ENCODE results near the gene TARS3. TPM values are rescaled to one million over a fixed set of nuclear protein-coding genes. Genes with fewer than 3 reads are reported as not detected.

The TARS3 gene
- total and polyA plus RNA-seq, 2 donors (not counting 1 experiment from before 2014, with no cell fraction given) = 9.7 to 27.0 TPM

DNA sequence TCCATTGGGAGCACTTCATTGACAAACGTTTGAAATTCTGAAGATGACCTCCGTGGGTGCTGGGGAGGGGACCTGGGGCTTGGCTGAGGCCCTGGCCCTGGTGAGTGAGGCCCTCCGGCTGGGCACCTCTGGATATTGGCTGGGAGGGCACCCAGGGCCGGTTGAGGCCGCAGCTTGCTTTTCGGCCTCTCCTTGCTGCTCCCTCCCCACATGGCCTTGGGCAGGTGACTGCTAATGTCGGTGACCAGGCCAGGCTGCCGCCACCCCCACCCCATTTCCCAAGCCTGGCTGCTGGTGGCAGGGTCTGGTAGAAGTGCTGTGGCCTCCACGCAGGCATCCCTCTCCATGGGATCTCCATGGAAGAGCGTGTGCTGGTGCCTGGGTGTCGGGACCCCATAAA is 111.6 kb downstream of the TARS3 start:
- TF ChIP-seq EZH2 (IDR thresholded peaks at IDR 0.05; ENCODE audit: borderline replicate concordance, insufficient read depth, low read depth, low read length, poor library complexity, severe bottlenecking) = no peak
- TF ChIP-seq, protein P1, sequence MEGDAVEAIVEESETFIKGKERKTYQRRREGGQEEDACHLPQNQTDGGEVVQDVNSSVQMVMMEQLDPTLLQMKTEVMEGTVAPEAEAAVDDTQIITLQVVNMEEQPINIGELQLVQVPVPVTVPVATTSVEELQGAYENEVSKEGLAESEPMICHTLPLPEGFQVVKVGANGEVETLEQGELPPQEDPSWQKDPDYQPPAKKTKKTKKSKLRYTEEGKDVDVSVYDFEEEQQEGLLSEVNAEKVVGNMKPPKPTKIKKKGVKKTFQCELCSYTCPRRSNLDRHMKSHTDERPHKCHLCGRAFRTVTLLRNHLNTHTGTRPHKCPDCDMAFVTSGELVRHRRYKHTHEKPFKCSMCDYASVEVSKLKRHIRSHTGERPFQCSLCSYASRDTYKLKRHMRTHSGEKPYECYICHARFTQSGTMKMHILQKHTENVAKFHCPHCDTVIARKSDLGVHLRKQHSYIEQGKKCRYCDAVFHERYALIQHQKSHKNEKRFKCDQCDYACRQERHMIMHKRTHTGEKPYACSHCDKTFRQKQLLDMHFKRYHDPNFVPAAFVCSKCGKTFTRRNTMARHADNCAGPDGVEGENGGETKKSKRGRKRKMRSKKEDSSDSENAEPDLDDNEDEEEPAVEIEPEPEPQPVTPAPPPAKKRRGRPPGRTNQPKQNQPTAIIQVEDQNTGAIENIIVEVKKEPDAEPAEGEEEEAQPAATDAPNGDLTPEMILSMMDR (IDR thresholded peaks at IDR 0.05) = no peak
- ChIA-PET POLR2A (no interaction called here), CTCF (no interaction called here)
- Histone ChIP-seq H3K27me3 (replicated peaks in 1 of 4; ENCODE audit: control extremely low read depth in 1 of 4, control insufficient read depth in 3 of 4, insufficient read depth in 4 of 4, low read length in 3 of 4) (no peaks in the 10 kb centered on the region), H4K20me1 (ENCODE audit: control insufficient read depth, insufficient read depth, low read length, poor library complexity, severe bottlenecking) (no peaks in the 10 kb centered on the region), H3K9me3 (ENCODE audit: control extremely low read depth in 1 of 3, control insufficient read depth in 2 of 3, insufficient read depth in 1 of 3, low read length in 2 of 3) (no peaks in the 10 kb centered on the region), H2AFZ (ENCODE audit: insufficient read depth, low read depth, low read length, poor library complexity, severe bottlenecking) (no peak overlapping the region), H3K4me1 (ENCODE audit: control insufficient read depth in 2 of 2, insufficient read depth in 2 of 2, low read length in 2 of 2) (no peaks in the 10 kb centered on the region), H3K79me2 (ENCODE audit: control insufficient read depth, insufficient read depth, low read length) (no peaks in the 10 kb centered on the region), H3K27ac (ENCODE audit: low read length in 2 of 2) (no peak overlapping the region), H3K36me3 (replicated peaks in 1 of 2; ENCODE audit: control extremely low read depth in 1 of 2, control insufficient read depth in 1 of 2, extremely low read depth in 1 of 2, insufficient read depth in 2 of 2, low read length in 1 of 2) (no peaks in the 10 kb centered on the region), H3K9ac (ENCODE audit: low read length) (no peak overlapping the region), H3K4me3 (ENCODE audit: control extremely low read depth in 1 of 5, extremely low read depth in 1 of 5, insufficient read depth in 1 of 5, low read depth in 2 of 5, low read length in 4 of 5) (no peak overlapping the region), H3K4me2 (replicated peaks; ENCODE audit: low read depth, low read length, poor library complexity, severe bottlenecking) (no peak overlapping the region)
- Mint-ChIP-seq H3K4me3 (no peak overlapping the region), H3K27ac (no peak overlapping the region), H3K9me3 (ENCODE audit: insufficient read depth) (no peaks in the 10 kb centered on the region), H3K4me1 (no peaks in the 10 kb centered on the region), H3K27me3 (no peaks in the 10 kb centered on the region)
- no peak for DNase-seq
- intact Hi-C loops (cut with micrococcal nuclease) = no loop called here
- 85% methylated on average over 10 of the region's 11 CpGs for WGBS (ENCODE audit: insufficient coverage)
- no peak for ATAC-seq (ENCODE audit: low read depth)

DNA sequence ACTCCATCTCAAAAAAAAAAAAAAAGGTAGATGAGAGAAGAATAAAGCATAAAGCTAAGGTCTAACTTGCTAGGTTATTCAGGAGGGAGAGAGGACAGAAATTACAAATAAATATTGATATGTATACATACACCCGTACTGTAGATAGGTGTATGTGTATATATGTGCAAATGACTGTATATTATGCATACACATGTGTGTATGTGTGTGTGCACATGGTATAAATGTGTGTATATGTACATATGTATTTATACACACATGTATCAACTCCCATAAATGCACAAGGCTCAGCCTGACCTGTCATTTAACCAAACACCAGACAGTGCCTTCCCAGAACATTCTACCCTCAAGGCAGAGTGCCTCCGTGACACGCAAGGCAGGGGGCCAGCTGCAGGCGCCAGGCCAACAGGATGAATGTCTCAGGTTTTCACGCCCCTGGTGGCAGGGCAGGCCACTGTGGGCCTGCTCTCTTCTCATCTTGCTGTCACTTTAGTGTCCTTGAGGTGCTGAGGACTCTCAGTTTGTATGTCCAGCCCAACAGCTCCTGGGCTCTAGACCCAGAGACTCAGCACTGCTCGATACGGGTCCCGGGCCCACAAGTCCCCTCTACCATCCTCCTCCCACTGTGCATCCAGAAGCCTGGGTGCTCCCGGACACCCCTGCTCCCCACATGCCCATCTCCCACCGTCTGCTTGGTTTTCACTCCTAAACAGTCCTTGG is 112.5 kb downstream of the TARS3 start:
- Histone ChIP-seq H3K4me1 (ENCODE audit: control insufficient read depth in 2 of 2, insufficient read depth in 2 of 2, low read length in 2 of 2) (no peaks in the 10 kb centered on the region), H3K4me3 (ENCODE audit: control extremely low read depth in 1 of 5, extremely low read depth in 1 of 5, insufficient read depth in 1 of 5, low read depth in 2 of 5, low read length in 4 of 5) (no peak overlapping the region), H3K9me3 (ENCODE audit: control extremely low read depth in 1 of 3, control insufficient read depth in 2 of 3, insufficient read depth in 1 of 3, low read length in 2 of 3) (no peaks in the 10 kb centered on the region), H3K9ac (ENCODE audit: low read length) (no peak overlapping the region), H2AFZ (ENCODE audit: insufficient read depth, low read depth, low read length, poor library complexity, severe bottlenecking) (no peak overlapping the region), H4K20me1 (ENCODE audit: control insufficient read depth, insufficient read depth, low read length, poor library complexity, severe bottlenecking) (no peaks in the 10 kb centered on the region), H3K4me2 (replicated peaks; ENCODE audit: low read depth, low read length, poor library complexity, severe bottlenecking) (no peak overlapping the region), H3K27ac (ENCODE audit: low read length in 2 of 2) (no peak overlapping the region), H3K79me2 (ENCODE audit: control insufficient read depth, insufficient read depth, low read length) (no peaks in the 10 kb centered on the region), H3K27me3 (replicated peaks in 1 of 4; ENCODE audit: control extremely low read depth in 1 of 4, control insufficient read depth in 3 of 4, insufficient read depth in 4 of 4, low read length in 3 of 4) (no peaks in the 10 kb centered on the region), H3K36me3 (replicated peaks in 1 of 2; ENCODE audit: control extremely low read depth in 1 of 2, control insufficient read depth in 1 of 2, extremely low read depth in 1 of 2, insufficient read depth in 2 of 2, low read length in 1 of 2) (no peaks in the 10 kb centered on the region)
- ATAC-seq (ENCODE audit: low read depth) (no peak), DNase-seq (no peak)
- intact Hi-C loops (cut with micrococcal nuclease) = no loop called here
- WGBS (ENCODE audit: insufficient coverage) = 96% methylated on average over 9 of the region's 10 CpGs
- no peak overlapping the region for H3K27ac Mint-ChIP-seq
- H3K4me3 Mint-ChIP-seq = no peak overlapping the region
- H3K27me3 Mint-ChIP-seq = no peaks in the 10 kb centered on the region
- no peaks in the 10 kb centered on the region for H3K4me1 Mint-ChIP-seq
- H3K9me3 Mint-ChIP-seq (ENCODE audit: insufficient read depth) = no peaks in the 10 kb centered on the region
- ChIA-PET CTCF (no interaction called here), POLR2A (no interaction called here)
- TF ChIP-seq EZH2 (IDR thresholded peaks at IDR 0.05; ENCODE audit: borderline replicate concordance, insufficient read depth, low read depth, low read length, poor library complexity, severe bottlenecking) = no peak
- TF ChIP-seq, protein P1 (IDR thresholded peaks at IDR 0.05) = no peak
